PC-9 (cell line): ENCODE results near the gene NXT1. TPM values are rescaled to one million over a fixed set of nuclear protein-coding genes. Genes with fewer than 3 reads are reported as not detected.

Experiments used
- BruUV-seq: library from RNA; stranded (reverse); fragments of 400-500 nt; replicated peaks from 2 replicates; lab custom pipeline; 2021; lab: Mats Ljungman, UMichigan
- CTCF ChIA-PET: fragments of 300-600 bp; sonication (Branson Sonifier 250); formaldehyde crosslinking; loops from one replicate; lab custom pipeline; 2022; ENCODE audit warnings: antibody characterized with exemption; lab: Charles Lee
- POLR2A ChIA-PET: fragments of 300-600 bp; sonication (Branson Sonifier 250); formaldehyde crosslinking; loops from one replicate; lab custom pipeline; 2022; ENCODE audit warnings: antibody characterized with exemption; ENCODE audit not compliant: unreplicated experiment; lab: Charles Lee
- DNase-seq, 2 experiments: peaks; one replicate each; pipeline versions ENCODE4 v3.0.0 to v3.0.0-alpha.2; 2015 to 2022; ENCODE audit warnings: mixed read lengths in 1 of 2
- H2AFZ ChIP-seq: fragments of 200-600 bp; sonication (generic); 2 replicates; pipeline ENCODE4 v1.8.1; 2017; ENCODE audit warnings: antibody characterized with exemption
- H3F3A ChIP-seq: fragments of 200-600 bp; sonication (generic); 2 replicates; pipeline ENCODE4 v1.8.1; 2017; ENCODE audit warnings: antibody characterized with exemption, mild to moderate bottlenecking, low read depth; ENCODE audit not compliant: insufficient read depth
- H3K27ac ChIP-seq: fragments of 200-600 bp; sonication (generic); 2 replicates; pipeline ENCODE4 v1.6.1; 2016; ENCODE audit warnings: mixed run types
- H3K27me3 ChIP-seq: fragments of 200-600 bp; sonication (generic); 2 replicates; pipeline ENCODE4 v1.6.1; 2016; ENCODE audit warnings: low read depth, mixed run types; ENCODE audit not compliant: insufficient read depth
- H3K36me3 ChIP-seq: fragments of 200-600 bp; sonication (generic); 2 replicates; pipeline ENCODE4 v1.6.1; 2016; ENCODE audit warnings: low read depth, mixed run types
- H3K4me1 ChIP-seq: fragments of 200-600 bp; sonication (generic); replicated peaks from 2 replicates; pipeline ENCODE4 v1.6.1; 2016; ENCODE audit warnings: mixed run types; ENCODE audit not compliant: insufficient read depth
- H3K4me2 ChIP-seq: fragments of 200-600 bp; sonication (generic); 2 replicates; pipeline ENCODE4 v1.6.1; 2017; ENCODE audit warnings: mixed run types
- H3K4me3 ChIP-seq: fragments of 200-600 bp; sonication (generic); 2 replicates; pipeline ENCODE4 v1.6.1; 2016; ENCODE audit warnings: mixed run types
- H3K79me2 ChIP-seq: fragments of 200-600 bp; sonication (generic); 2 replicates; pipeline ENCODE4 v1.6.1; 2017; ENCODE audit warnings: low read depth, mixed run types
- H3K9me2 ChIP-seq: fragments of 200-600 bp; sonication (generic); 2 replicates; pipeline ENCODE4 v1.8.1; 2017; ENCODE audit warnings: mild to moderate bottlenecking; ENCODE audit not compliant: insufficient read depth
- H3K9me3 ChIP-seq: fragments of 200-600 bp; sonication (generic); 2 replicates; pipeline ENCODE4 v1.8.1; 2016; ENCODE audit warnings: low read depth; ENCODE audit not compliant: insufficient read depth
- H4K20me1 ChIP-seq: fragments of 200-600 bp; sonication (generic); 2 replicates; pipeline ENCODE4 v1.8.1; 2017; ENCODE audit not compliant: insufficient read depth
- CTCF ChIP-seq: fragments of 200-600 bp; sonication (generic); conservative IDR thresholded peaks from 2 replicates; pipeline ENCODE4 v1.6.1; 2017; ENCODE audit warnings: mixed run types, antibody characterized with exemption, mild to moderate bottlenecking, moderate library complexity
- EZH2 ChIP-seq: fragments of 200-600 bp; sonication (generic); IDR thresholded peaks from 2 replicates; pipeline ENCODE4 v1.8.0; 2017; ENCODE audit warnings: antibody characterized with exemption, low read depth
- intact Hi-C: fragments of 100-400 bp; cut with micrococcal nuclease; formaldehyde crosslinking; loops from one replicate; pipeline ENCODE4 v1.10.0; 2022; ENCODE audit not compliant: unreplicated experiment
- total RNA-seq: library from RNA; stranded (reverse); gene quantifications from 2 replicates; pipeline ENCODE4 v1.2.3, GENCODE V29; 2021

The NXT1 gene
- total RNA-seq, 1 experiment from 2014 or later = 29.8 TPM

GRCh38 chr20:23339986-23340385 lies 10.6 kb upstream of the NXT1 start:
- H4K20me1 ChIP-seq = no peaks in the 10 kb centered on the region
- no peaks in the 10 kb centered on the region for H3K27me3 ChIP-seq
- H3K9me2 ChIP-seq = no peaks in the 10 kb centered on the region
- no peaks in the 10 kb centered on the region for H3K79me2 ChIP-seq
- no peaks in the 10 kb centered on the region for H3K4me1 ChIP-seq
- H3K9me3 ChIP-seq = no peaks in the 10 kb centered on the region; the same call in 1 of the 2 replicates
- H3K4me3 ChIP-seq = no peak overlapping the region
- TF ChIP-seq EZH2 = no peak
- no peak for TF ChIP-seq CTCF
- POLR2A ChIA-PET = no interaction called here
- intact Hi-C loops = loop anchor here (1.0 kb wide), 3 partner anchors 290 to 1001 kb away; no protein-coding TSS in a partner anchor
- H3K4me2 ChIP-seq = no peak overlapping the region
- no peak overlapping the region for H2AFZ ChIP-seq
- CTCF ChIA-PET = interaction anchor here (1.1 to 1.5 kb wide), 3 partner anchors 139 to 648 kb away, joined by 3 to 9 read pairs (median 4); no protein-coding TSS in a partner anchor
- H3K36me3 ChIP-seq = no peaks in the 10 kb centered on the region
- no peak overlapping the region for H3K27ac ChIP-seq
- DNase-seq = peak in 1 of 2 experiments; percentile 24
- H3F3A ChIP-seq = no peaks in the 10 kb centered on the region
- BruUV-seq = no TSS peak

GRCh38 chr20:23340524-23340923 lies 10.1 kb upstream of the NXT1 start:
- no peak overlapping the region for H3K4me3 ChIP-seq
- H3K36me3 ChIP-seq = no peaks in the 10 kb centered on the region
- H3K4me1 ChIP-seq = no peaks in the 10 kb centered on the region
- H3K9me2 ChIP-seq = no peaks in the 10 kb centered on the region
- CTCF ChIA-PET = interaction anchor here (0.7 to 1.3 kb wide), 3 partner anchors 139 to 649 kb away, joined by 3 to 14 read pairs (median 9); no protein-coding TSS in a partner anchor
- no peak overlapping the region for H3K27ac ChIP-seq
- intact Hi-C loops = loop anchor here (1.0 kb wide), 3 partner anchors 290 to 1001 kb away; no protein-coding TSS in a partner anchor
- H3K79me2 ChIP-seq = no peaks in the 10 kb centered on the region
- POLR2A ChIA-PET = no interaction called here
- no peaks in the 10 kb centered on the region for H3K27me3 ChIP-seq
- TF ChIP-seq CTCF (peak; percentile 85), EZH2 (no peak)
- no TSS peak for BruUV-seq
- H3K4me2 ChIP-seq = no peak overlapping the region
- peak; percentile 59 to 61 for DNase-seq
- no peaks in the 10 kb centered on the region; the same call in 1 of the 2 replicates for H3K9me3 ChIP-seq
- H4K20me1 ChIP-seq = no peaks in the 10 kb centered on the region
- no peak overlapping the region for H2AFZ ChIP-seq
- no peaks in the 10 kb centered on the region for H3F3A ChIP-seq

GRCh38 chr20:23341073-23341472 lies 9.5 kb upstream of the NXT1 start:
- Histone ChIP-seq H3K79me2 (no peaks in the 10 kb centered on the region), H3K9me3 (no peaks in the 10 kb centered on the region; the same call in 1 of the 2 replicates), H3K4me3 (no peak overlapping the region), H3K4me1 (no peaks in the 10 kb centered on the region), H4K20me1 (no peaks in the 10 kb centered on the region), H3K4me2 (no peak overlapping the region), H3K27me3 (no peaks in the 10 kb centered on the region), H3F3A (no peaks in the 10 kb centered on the region), H3K36me3 (no peaks in the 10 kb centered on the region), H3K27ac (no peak overlapping the region), H2AFZ (no peak overlapping the region), H3K9me2 (no peaks in the 10 kb centered on the region)
- TF ChIP-seq CTCF (no peak), EZH2 (no peak)
- intact Hi-C loops = no loop called here
- POLR2A ChIA-PET = no interaction called here
- no TSS peak for BruUV-seq
- CTCF ChIA-PET = interaction anchor here (0.6 to 1.3 kb wide), 7 partner anchors 140 to 1265 kb away, joined by 3 to 14 read pairs (median 5); no protein-coding TSS in a partner anchor
- DNase-seq = no peak
